Right cardiac atrium (tissue), 5 donors: ENCODE measurements around the gene ZNF331. TPM values are rescaled to one million over a fixed set of nuclear protein-coding genes. Genes with fewer than 3 reads are reported as not detected.

Experiments used
- ATAC-seq, 2 donors: fragments of 200-7000 bp; cut with Tn5 transposase; one replicate each; pipeline versions ENCODE4 v1.8.0 to v1.9.1; 2020; ENCODE audit warnings: moderate library complexity in 2 of 2, mild to moderate bottlenecking in 1 of 2
- DNase-seq, 3 donors: peaks; one replicate each; pipeline ENCODE4 v3.0.0-alpha.2; 2020
- H3K27ac ChIP-seq: one replicate; pipeline ENCODE4 v1.5.1; 2013; ENCODE audit warnings: mild to moderate bottlenecking, low read length, control low read depth, moderate library complexity
- H3K27me3 ChIP-seq: one replicate; pipeline ENCODE4 v1.6.1; 2013; ENCODE audit not compliant: control insufficient read depth, insufficient read depth
- H3K4me1 ChIP-seq: one replicate; pipeline ENCODE4 v1.6.1; 2013; ENCODE audit warnings: low read length; ENCODE audit not compliant: control insufficient read depth, insufficient read depth
- H3K4me3 ChIP-seq: one replicate; pipeline ENCODE4 v1.5.1; 2013; ENCODE audit warnings: low read length, control low read depth
- H3K9me3 ChIP-seq: one replicate; pipeline ENCODE4 v1.6.1; 2013; ENCODE audit warnings: low read length; ENCODE audit not compliant: control insufficient read depth
- WGBS: extraction: QIAGEN DNeasy Blood & Tissue Kit; methylation state at CpG from one replicate; pipeline ENCODE4 v1.1.7; 2013; 5-methylcytosine and 5-hydroxymethylcytosine counted together
- intact Hi-C, 4 donors: fragments of 100-400 bp; cut with DNase I; formaldehyde crosslinking; loops; one replicate each; pipeline versions ENCODE4 v1.11.0 to v1.14.0; 2022 to 2023
- polyA plus RNA-seq: library from polyadenylated mRNA; stranded (reverse); fragments of 200-250 nt; gene quantifications from one replicate; pipeline ENCODE4 v1.2.3, GENCODE V29; 2013
- total RNA-seq, 4 donors: library from RNA; stranded (reverse); fragmentation: NEBNext Ultra II Directional; extraction: Animal tissue kit (Norgen Biotek cat#: 25700); gene quantifications; one replicate each; pipeline ENCODE4 v1.2.1, GENCODE V29; 2021
- donor health status: healthy with polysubstance abuse.
- donor health status: DM: no; HTN: yes; CAD: no.
- donor health status: DM: no; HTN: no; CAD: no.
- donor health status: DM: no; HTN: yes; CAD: no; lungs with severe emphysema.
- donor health status: DM: yes; HTN: yes; CAD: no.

ZNF331 gene
- total and polyA plus RNA-seq, 5 donors = 11.7 to 30.3 (median 16.6) TPM

DNA sequence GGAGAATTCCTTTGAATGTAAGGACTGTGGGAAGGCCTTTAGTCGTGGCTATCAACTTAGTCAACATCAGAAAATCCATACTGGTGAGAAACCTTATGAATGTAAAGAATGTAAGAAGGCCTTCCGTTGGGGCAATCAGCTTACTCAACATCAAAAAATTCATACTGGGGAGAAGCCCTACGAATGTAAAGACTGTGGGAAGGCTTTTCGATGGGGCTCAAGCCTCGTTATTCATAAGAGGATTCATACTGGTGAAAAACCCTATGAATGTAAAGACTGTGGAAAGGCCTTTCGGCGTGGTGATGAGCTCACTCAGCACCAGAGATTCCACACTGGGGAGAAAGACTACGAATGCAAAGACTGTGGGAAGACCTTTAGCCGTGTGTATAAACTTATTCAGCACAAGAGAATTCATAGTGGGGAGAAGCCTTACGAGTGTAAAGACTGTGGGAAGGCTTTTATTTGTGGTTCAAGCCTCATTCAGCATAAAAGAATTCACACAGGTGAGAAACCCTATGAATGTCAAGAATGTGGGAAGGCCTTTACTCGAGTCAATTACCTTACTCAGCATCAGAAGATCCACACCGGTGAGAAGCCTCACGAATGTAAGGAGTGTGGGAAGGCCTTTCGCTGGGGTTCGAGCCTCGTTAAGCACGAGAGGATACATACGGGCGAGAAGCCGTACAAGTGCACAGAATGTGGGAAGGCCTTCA is 39.2 kb downstream of the ZNF331 start:
- intact Hi-C loops = no loop called here
- Histone ChIP-seq H3K4me1 (no peaks in the 10 kb centered on the region), H3K4me3 (no peak overlapping the region), H3K27me3 (no peaks in the 10 kb centered on the region), H3K9me3 (peaks cover 5% of the 10 kb centered on the region), H3K27ac (no peak overlapping the region)
- no peak for ATAC-seq
- WGBS = 97% methylated on average over 20 of the region's 20 CpGs
- no peak for DNase-seq

DNA sequence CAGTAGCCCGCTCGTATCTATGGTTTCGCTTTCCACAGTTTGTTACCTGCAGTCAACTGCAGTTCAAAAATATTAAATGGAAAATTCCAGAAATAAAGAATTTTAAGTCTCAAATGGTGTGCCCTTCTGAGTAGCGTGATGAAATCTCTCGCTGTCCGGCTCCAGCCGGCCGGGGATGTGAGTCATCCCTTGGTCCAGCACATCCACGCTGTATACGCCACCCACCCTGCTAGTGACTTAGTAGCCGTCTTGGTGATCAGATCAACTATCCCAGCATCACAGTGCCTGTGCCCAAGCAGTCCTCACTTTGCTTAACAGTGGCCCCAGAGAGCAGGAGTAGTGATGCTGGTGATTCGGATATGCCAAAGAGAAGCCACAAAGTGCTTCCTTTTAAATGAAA is 40.0 kb downstream of the ZNF331 start:
- no peak for DNase-seq
- intact Hi-C loops = no loop called here
- 98% methylated on average over 12 of the region's 12 CpGs for WGBS
- ATAC-seq = no peak
- no peak overlapping the region for H3K4me3 ChIP-seq
- no peaks in the 10 kb centered on the region for H3K27me3 ChIP-seq
- peaks cover 5% of the 10 kb centered on the region for H3K9me3 ChIP-seq
- H3K27ac ChIP-seq = no peak overlapping the region
- H3K4me1 ChIP-seq = no peaks in the 10 kb centered on the region

DNA sequence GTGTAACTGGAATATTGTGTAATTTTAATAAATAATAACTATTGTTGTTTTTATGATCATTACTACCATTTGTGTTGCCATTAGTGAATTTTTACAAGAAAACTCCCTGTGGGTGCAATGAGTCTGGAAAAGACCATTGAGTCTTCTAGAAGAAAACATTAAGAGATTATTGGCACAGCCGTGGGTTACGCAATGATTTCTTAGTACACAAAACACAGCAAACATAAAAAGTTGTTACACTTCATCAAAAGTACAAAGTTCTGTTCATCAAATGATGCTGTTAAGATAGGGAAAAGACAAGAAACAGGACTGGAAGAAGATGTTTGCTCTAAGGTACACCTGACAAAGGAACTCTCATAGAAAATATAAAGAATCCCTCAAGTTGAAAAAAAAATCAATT is 41.6 kb downstream of the ZNF331 start:
- WGBS = 97% methylated on average over 2 of the region's 2 CpGs
- Histone ChIP-seq H3K4me1 (no peaks in the 10 kb centered on the region), H3K27me3 (no peaks in the 10 kb centered on the region), H3K27ac (no peak overlapping the region), H3K9me3 (peaks cover 5% of the 10 kb centered on the region), H3K4me3 (no peak overlapping the region)
- DNase-seq (no peak), ATAC-seq (no peak)
- intact Hi-C loops = no loop called here

DNA sequence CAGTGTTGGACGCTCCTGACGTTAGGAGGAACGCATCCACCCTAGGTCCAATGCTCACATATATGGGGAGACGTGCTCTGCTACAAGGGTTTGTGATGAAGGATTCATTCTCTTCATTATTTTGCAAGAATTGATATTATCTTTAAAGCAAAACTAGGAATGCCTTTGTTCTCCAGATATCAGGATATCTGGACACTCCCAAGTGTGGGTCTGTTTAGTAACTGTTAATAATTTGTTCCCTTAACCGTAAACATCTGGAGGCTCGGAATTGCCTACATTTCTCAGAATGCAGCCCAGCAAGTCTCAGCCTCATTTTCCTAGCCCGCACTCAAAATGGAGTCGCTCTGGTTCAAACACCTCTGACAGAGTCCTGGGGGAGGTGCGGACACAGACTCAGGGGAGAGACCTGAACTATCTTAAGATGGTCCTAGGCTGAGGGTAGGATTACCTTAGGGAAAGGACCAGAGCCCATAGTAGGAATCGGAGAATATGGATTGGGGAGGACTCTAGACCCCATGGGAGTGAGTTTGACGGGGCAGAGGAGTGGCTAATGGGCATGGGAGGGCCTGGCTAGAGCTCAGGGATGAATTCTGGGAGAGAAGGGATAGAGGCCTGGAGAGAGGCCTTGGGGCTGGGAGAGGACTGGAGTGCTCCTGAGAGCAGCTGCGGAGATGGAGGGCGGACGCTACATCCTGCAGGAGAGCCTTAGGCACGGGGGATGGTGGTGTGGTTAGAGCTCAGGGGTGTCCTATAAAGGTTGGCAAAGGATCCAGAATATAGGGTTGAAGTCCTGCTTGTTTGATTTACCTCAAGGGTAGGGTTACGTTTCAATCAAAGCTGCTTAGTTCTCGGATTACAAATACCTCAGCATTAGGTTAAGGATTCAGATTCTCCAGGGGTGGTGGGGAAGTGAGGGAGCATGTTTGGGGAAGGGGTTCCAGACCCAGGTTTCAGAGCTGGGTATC is 43.2 kb downstream of the ZNF331 start:
- no peak for DNase-seq
- Histone ChIP-seq H3K27ac (no peak overlapping the region), H3K27me3 (no peaks in the 10 kb centered on the region), H3K4me1 (no peaks in the 10 kb centered on the region), H3K9me3 (peaks cover 5% of the 10 kb centered on the region), H3K4me3 (no peak overlapping the region)
- peak in 1 of 2 donors; percentile 59 for ATAC-seq
- intact Hi-C loops = loop anchor here in 1 of 4 donors (10.0 kb wide), 1 partner anchor 164 kb away; no protein-coding TSS in a partner anchor
- WGBS = 87% methylated on average over 17 of the region's 17 CpGs

DNA sequence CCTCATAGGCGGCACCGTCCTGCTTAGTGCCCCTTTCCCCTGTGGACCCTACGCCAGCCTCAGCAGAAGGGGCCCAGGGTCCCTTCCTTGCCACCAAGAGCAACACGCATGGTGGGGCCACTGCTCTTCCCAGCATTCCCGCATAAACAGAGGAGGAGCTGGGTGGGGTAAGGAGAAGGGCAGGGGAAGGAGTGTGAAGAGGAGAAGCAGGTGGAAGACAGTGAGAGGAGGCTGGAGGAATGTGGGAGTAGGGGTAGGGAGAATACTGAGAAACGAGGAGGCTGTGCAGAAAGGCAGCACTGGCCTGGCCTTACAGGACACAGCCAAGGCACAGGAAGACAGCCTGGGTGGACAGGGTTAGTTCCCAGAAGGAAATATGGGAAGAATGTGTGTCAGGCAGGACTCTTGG is 43.9 kb downstream of the ZNF331 start:
- no peaks in the 10 kb centered on the region for H3K27me3 ChIP-seq
- peak in 1 of 2 donors; percentile 25 for ATAC-seq
- H3K9me3 ChIP-seq = peaks cover 5% of the 10 kb centered on the region
- intact Hi-C loops = loop anchor here in 1 of 4 donors (10.0 kb wide), 1 partner anchor 163 kb away; no protein-coding TSS in a partner anchor
- no peaks in the 10 kb centered on the region for H3K4me1 ChIP-seq
- no peak for DNase-seq
- WGBS = 71% methylated on average over 6 of the region's 6 CpGs
- H3K4me3 ChIP-seq = no peak overlapping the region
- H3K27ac ChIP-seq = no peak overlapping the region

DNA sequence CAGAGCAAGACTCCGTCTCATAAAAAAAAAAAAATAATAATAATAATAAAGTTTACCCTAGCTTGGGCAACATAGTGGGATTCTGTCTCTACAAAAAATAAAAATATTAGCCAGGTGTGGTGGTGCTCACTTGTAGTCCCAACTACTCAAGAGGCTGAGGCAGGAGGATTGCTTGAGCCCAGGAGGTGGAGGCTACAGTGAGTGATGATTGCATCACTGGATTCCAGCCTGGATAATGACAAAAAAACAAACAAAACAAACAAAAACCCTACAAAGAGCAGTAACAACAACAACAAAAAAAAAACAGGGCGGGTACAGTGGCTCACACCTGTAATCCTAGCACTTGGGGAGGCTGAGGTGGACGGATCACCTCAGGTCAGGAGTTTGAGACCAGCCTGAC is 45.2 kb downstream of the ZNF331 start:
- WGBS = 94% methylated on average over 3 of the region's 3 CpGs

DNA sequence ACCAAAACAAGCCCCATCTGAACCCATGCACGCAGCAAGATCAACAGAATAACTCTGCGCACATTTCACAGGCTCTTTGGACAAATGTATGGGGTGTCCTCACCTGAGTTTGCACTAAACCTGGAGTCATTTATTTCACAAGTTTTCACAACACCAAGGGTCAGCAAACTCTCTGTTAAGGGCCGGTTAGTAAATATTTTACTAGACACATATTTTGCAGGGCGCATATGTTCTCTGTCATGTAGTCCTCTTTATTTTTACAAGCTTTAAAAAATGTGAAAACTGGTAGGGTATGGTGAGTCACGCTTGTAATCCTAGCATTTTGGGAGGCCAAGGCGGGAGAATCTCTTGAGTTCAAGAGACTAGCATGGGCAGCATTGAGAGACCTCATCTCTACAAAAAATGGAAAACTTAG is 48.3 kb downstream of the ZNF331 start:
- intact Hi-C loops = loop anchor here in 1 of 4 donors (10.0 kb wide), 1 partner anchor 159 kb away; no protein-coding TSS in a partner anchor
- Histone ChIP-seq H3K27ac (no peak overlapping the region), H3K27me3 (no peaks in the 10 kb centered on the region), H3K4me3 (no peak overlapping the region), H3K4me1 (no peaks in the 10 kb centered on the region), H3K9me3 (no peaks in the 10 kb centered on the region)
- WGBS = 95% methylated on average over 6 of the region's 6 CpGs
- DNase-seq = no peak
- no peak for ATAC-seq

More for the DNA sequence above, 45.2 kb downstream of the ZNF331 start:
- DNase-seq (no peak), ATAC-seq (no peak)
- intact Hi-C loops = loop anchor here in 1 of 4 donors (10.0 kb wide), 1 partner anchor 162 kb away; no protein-coding TSS in a partner anchor
- no peak overlapping the region for H3K27ac ChIP-seq
- H3K4me1 ChIP-seq = no peaks in the 10 kb centered on the region
- H3K9me3 ChIP-seq = no peaks in the 10 kb centered on the region
- no peak overlapping the region for H3K4me3 ChIP-seq
- no peaks in the 10 kb centered on the region for H3K27me3 ChIP-seq

DNA sequence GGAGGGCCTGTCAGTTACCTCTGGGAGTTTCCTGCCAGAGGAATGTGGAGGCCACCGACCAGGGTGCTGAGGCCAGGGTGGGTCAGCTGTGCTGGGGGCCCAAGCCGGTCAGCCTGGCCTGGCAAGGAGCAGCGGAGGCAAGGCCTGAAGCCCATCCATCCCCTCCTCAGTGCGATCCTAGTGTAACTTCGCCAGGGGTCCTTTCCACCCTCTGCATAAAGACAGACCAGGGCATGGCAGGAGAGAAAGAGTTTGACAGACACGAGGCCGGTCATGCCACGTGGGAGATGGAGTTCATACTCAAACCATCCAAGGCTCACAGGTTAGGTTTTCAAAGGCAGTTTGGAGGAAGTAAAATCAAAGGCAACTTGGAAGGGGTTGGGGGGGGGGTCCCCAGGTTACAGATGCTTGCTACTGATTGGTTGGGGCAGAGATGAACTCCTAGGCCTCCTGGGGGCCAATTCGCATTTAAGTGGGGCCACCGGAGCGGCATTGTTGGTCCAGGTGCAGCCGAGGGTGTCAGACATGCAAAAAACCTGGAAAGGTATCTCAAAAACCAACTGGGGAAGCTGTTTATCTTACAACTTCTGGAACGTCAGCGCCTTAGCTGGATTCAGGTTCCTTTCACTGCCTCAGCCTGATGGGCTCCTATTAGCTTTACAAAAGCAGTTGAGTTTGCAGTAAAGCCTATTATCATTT is 57.0 kb downstream of the ZNF331 start:
- 49% methylated on average over 14 of the region's 14 CpGs for WGBS
- no peak for ATAC-seq
- intact Hi-C loops = no loop called here

DNA sequence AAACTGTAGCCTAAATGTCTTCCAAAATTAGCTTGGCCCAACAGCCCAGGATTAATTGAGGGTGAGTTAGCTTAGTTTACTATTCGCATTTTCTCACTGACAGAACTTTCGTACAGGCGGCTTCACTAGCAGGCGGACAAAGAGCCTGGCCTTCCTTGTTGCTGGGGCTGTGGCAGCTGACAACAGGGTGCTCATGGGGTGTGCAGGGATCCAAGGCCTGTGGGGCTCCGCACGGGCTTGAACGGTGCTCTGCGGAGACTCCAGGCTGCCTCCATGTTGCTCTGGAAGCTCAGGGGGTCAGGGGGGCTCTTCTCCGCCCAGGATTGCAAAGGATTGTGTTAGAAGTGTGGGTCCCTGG is 57.5 kb downstream of the ZNF331 start:
- DNase-seq = no peak
- ATAC-seq = no peak
- no peaks in the 10 kb centered on the region for H3K4me1 ChIP-seq
- H3K27ac ChIP-seq = no peak overlapping the region
- no peaks in the 10 kb centered on the region for H3K9me3 ChIP-seq
- 71% methylated on average over 9 of the region's 9 CpGs for WGBS
- H3K27me3 ChIP-seq = no peaks in the 10 kb centered on the region
- intact Hi-C loops = no loop called here
- H3K4me3 ChIP-seq = no peak overlapping the region

More for the DNA sequence above, 57.0 kb downstream of the ZNF331 start:
- DNase-seq = no peak
- no peak overlapping the region for H3K27ac ChIP-seq
- no peaks in the 10 kb centered on the region for H3K4me1 ChIP-seq
- no peaks in the 10 kb centered on the region for H3K27me3 ChIP-seq
- no peaks in the 10 kb centered on the region for H3K9me3 ChIP-seq
- no peak overlapping the region for H3K4me3 ChIP-seq

DNA sequence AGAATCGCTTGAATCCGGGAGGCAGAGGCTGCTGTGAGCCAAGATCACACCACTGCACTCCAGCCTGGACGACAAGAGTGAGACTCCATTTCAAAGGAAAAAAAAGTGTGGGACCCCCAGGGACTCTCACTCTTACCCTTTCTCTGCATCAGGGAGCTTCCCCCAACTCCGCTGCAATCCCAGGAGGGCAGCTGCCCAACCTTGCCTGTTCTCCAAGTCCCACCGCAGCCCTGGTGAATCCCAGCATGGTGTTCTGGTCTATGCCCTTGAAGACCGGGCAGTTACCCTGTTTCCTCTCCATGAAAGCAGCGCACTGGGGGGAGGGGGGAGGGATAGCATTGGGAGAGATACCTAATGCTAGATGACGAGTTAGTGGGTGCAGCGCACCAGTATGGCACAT is 58.1 kb downstream of the ZNF331 start:
- Histone ChIP-seq H3K4me1 (no peaks in the 10 kb centered on the region), H3K27me3 (no peaks in the 10 kb centered on the region), H3K9me3 (no peaks in the 10 kb centered on the region), H3K4me3 (no peak overlapping the region), H3K27ac (no peak overlapping the region)
- DNase-seq (no peak), ATAC-seq (no peak)
- 76% methylated on average over 9 of the region's 9 CpGs for WGBS
- intact Hi-C loops = no loop called here
